Measurements from ENCODE around the gene ZNF639.
"Not testable (repeated sequence)": the region's sequence is repeated elsewhere in the genome, so short reads cannot be mapped to it uniquely, and the experiment has no call there.

The ZNF639 gene, protein sequence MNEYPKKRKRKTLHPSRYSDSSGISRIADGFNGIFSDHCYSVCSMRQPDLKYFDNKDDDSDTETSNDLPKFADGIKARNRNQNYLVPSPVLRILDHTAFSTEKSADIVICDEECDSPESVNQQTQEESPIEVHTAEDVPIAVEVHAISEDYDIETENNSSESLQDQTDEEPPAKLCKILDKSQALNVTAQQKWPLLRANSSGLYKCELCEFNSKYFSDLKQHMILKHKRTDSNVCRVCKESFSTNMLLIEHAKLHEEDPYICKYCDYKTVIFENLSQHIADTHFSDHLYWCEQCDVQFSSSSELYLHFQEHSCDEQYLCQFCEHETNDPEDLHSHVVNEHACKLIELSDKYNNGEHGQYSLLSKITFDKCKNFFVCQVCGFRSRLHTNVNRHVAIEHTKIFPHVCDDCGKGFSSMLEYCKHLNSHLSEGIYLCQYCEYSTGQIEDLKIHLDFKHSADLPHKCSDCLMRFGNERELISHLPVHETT

DNA sequence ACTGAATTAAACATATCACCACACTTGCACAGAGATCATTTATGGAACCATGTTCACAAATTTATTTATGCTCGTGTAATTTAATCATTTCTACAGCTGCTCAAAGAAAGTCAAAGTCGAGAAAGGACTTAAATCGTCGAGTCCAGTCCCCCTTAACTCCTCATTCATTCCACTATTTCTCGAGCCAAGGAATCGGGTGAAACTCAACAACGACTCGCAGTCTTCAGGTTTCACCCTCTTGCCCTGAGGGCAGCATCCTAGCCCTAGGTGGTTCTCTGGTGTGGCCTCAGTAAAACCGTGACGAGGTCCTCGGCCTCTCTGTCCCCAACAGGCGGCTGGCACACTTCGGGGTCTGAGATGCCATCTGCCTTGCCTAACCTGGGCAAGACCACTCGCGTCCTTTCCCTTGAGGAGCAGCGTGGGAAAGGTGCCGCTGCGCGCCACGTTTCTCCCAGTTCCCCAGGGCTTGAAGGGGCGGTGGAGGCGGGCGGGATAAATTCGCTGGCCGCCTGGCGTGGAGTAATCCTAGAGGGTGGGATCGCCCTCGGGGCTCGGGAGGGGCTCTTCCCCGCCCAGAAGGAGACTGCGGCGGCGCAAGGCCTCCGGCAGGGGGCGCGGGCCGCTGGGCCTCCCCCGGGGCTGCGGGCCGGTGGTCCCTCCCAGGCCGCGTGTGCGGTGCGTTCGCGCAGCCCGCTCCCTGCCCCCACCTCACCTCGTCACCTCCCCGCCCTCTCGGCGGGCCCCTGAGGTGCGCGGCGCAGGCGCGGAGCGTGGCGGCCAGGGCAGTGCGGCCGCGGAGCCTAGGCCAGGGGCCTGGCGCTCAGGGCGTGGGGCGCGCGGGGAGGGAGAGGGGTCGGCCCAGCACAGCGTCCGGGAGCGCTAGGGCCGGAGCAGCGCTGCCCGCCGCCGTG is at the start of gene ZNF639:
Gene ZNF639 (plus strand): TSS at position 746 of the 911 bp plus-strand sequence. CDS start 5,263 bp downstream, outside the sequence.
- peak; percentile 50 for DNase-seq (ENCODE audit: low read depth)

DNA sequence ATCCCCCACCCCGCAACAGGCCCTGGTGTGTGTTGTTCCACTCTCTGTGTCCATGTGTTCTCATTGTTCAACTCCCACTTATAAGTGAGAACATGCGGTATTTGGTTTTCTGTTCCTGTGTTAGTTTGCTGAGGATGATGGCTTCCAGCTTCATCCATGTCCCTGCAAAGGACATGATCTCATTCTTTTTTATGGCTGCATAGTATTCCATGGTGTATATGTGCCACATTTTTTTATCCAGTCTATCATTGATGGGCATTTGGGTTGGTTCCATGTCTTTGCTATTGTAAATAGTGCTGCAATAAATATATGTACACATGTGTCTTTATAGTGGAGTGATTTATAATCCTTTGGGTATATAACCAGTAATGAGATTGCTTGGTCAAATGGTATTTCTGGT is 48.4 kb upstream of the ZNF639 start:
- DNase-seq (ENCODE audit: low read depth), result not testable (repeated sequence)

DNA sequence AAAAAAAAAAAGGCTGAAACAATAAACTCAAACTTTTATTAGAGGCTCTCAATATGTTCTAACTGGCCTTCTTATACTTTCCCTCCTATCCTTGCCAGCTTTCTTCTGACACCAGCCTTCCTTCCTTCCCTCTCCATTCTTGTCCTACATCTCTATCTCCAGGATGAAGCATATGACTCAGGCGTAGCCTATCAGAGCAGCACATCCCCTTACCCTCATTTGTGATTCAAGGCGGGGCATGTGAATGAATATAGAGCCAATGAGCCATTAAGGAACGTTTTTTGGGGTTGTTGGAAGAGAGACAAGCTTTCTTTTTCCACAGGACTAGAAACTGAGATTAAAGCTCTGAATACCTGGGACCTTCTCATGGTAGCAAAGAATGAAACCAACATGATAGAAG is 46.8 kb upstream of the ZNF639 start:
- DNase-seq (ENCODE audit: low read depth), result no peak

DNA sequence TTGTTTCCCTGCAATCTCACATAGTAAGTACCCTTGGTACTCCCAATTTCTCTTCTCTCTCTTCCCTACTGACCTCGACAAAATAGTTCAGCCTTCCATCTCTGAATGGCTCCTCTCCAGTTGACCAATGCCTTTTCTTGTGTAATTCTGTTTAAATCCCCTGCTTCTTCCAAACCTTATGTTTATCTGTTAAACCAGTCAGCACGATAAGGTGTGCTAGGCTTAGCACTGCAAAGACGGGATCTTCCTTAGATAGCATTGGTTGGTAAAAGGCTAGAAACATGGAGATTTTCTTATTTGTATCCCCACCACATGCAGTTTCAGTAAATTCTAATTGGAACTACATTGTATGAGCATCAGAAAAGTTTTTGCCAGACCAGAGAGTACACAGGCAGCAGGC is 46.1 kb upstream of the ZNF639 start:
- no peak for DNase-seq (ENCODE audit: low read depth)

DNA sequence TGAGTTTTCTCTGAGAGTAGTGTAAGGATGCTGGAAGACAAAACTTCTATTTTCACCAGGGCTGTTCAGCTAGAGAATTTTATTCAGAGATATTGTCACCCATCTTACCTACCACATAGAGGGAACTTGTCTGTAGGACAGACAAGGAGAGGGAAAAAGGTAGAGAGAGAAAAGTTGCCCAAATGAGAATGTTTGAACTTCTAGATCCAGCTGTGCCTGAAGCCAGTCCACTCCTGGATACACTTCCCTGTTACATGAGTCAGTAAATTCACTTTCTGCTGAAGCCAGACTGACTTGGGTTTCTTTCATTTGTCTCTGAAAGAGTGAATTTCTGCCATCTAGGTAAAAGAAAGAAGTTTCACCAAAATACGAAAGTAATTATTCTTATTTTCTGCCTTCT is 44.7 kb upstream of the ZNF639 start:
- DNase-seq (ENCODE audit: low read depth), result no peak

DNA sequence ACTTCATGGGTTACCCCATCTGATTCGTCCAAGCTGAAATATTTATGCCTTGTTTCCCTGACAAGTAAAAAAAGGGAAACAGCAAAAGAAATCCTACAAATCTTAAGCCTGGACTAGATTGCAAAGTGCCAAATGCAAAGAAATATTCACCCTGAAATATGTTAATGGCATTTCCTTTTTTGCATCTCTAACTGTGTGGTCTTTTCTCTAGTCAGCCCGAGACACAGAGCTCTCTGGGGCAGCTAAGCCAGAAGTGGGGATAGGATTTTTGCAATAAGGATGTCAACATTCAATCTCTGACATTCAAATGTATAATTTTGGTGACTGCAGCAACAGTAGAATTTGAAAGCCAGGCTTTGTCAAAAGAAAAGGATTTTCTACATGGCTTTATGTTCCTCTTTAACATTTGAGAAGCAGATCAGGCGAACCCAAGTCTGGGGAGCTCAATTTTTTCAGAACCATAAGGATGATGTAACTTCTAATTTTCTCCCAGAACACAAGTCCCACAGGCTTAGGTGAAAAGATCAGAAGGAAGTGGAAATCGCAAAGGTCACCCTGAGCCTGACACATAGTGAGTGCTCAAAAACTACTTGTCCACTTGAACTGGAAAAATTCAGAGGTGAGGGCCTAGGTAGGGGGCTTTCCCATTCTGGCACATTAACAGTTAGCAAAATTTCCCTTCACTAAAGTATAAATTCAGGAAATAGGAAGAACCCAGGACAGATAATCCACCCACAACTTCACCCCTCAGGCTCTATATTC is 43.7 kb upstream of the ZNF639 start:
- no peak for DNase-seq (ENCODE audit: low read depth)

DNA sequence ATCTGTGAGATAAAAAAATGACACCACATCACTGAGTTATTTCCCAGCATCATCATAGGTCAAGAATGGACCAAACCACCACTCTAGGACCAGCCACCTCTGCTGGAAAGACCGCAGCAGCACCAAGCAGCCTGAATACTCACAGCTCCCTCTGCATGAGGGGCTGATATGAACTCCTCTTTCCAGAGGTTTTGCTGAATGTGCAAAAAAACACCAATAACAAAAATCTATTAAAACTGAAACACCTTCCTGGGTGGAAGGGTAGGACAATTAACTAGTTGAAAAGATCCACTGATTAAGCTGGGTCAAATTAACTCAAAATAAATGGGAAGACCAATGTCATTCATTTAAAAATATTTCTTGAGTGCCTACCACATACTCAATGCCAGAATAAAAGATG is 43.0 kb upstream of the ZNF639 start:
- DNase-seq (ENCODE audit: low read depth), result no peak

DNA sequence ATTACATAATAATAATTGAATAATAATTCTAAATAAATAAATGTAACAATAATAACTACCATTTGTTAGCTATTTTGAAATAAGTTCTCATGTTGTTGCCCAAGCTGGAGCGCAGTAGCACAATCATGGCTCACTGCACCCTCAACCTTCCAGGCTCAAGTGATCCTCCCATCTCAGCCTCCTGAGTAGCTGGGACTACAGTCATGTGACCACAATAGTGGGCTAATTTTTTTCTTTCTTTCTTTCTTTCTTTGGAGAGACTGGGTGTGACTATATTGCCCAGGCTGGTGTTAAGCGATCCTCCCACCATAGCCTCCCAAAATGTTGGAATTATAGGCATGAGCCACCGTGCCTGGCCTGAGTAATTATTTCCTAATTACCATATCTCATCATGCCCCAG is 41.0 kb upstream of the ZNF639 start:
- DNase-seq (ENCODE audit: low read depth), result no peak

DNA sequence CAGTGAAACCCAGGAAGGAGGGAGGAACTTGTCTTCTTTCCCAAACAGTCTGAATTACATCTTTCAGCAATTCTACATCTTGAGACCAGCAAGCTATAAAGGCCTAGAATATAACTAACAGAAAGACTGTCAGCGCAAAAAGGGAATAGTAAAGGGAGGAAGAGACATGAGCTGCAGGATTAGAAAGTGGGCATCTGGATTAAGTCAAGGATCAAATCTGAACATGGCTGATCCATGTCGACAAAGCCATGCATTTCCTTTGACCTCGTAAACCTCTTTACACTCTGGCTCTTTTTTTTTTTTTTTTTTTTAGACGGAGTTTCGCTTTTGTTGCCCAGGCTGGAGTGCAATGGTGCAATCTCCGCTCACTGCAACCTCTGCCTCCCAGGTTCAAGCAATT is 36.5 kb upstream of the ZNF639 start:
- no peak for DNase-seq (ENCODE audit: low read depth)

DNA sequence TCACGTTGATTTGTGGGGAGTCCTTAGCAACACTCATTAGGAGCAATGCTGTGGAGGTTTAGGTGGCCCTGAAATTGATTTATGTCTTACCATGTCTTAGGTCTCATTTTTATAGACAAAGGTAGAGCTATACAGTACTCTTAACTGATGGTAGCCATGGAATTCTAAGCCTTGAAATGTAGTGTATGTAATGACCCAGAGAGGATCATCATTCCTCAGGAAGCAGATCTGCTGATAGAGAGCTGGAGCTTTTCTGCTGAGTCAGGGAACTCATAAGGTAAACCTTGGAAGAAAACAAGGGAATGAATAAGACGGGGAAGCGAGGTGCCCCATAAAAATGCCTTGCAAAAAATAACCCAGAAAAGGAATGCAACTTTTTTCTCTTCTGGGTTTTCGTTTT is 34.0 kb upstream of the ZNF639 start:
- DNase-seq (ENCODE audit: low read depth), result no peak

DNA sequence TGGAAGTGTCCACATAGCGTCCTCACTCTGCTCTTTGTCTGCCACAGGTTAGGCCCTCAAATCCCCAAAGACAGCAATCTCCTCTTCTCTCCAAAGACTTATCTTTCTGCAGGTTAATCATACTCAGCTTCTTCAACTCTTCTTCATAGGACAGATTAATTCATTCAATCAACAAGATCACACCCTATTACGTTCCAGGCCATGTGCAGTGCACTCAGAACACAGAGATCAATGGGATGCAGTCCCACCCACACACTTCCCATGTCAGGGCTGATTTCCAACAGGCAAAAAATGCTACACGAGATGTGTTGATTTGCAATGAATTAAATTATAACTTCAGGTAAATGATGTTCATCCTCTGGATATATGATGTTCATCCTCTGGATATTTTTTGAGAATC is 33.5 kb upstream of the ZNF639 start:
- DNase-seq (ENCODE audit: low read depth), result no peak

DNA sequence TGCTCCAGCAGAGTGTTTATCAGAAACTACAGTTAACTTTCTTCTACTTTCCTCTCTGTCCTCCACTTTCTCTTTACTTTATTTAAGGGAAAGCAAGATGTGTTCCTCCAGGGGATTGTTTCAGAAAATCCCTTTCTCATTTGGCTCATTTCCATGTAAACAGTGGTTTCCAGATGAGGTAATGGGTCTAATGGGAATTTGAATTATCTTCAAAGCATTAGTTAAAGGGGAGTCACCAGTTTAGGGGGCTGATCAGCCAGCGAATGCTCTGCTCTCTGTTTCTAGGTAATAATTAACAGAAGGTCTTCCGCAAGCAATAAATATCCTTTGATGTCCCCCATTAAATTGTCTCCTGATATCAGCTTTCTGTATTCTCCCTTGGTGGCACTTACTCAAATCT is 30.4 kb upstream of the ZNF639 start:
- no peak for DNase-seq (ENCODE audit: low read depth)

DNA sequence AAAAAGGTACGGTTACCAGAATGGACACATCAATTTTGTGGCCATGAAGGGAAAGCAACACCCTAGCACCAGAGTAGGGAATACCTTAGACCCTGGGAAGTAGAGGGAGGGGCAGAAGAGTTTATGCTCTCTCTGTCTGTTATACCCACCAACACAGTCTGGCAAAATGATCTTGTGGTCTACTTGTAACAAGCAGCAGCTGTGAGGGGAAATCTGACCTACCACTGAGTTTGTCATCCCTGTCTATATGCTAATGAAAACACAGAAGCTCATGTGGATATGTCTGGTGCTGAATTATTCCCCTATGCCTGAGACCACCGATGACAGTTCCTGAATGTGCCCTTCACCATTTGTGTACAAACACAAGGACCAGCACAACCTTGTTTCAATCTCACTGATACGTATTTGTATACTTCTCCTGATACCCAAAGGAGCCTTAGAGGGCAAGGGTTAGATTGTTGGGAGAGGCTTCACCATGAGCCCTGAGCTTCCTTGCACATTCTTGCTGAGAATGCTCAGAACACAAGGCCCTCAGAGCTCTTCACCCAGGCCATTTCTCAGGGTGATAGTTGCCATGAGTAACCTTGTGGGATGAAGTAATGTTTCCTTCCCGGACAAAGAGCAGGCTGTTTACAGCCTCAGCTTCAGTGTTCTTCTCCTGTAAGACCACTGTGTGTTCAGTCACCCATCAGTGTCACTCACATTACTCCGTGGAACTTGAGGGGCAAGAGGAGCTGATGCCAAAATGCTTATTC is 24.7 kb upstream of the ZNF639 start:
- no peak for DNase-seq (ENCODE audit: low read depth)

DNA sequence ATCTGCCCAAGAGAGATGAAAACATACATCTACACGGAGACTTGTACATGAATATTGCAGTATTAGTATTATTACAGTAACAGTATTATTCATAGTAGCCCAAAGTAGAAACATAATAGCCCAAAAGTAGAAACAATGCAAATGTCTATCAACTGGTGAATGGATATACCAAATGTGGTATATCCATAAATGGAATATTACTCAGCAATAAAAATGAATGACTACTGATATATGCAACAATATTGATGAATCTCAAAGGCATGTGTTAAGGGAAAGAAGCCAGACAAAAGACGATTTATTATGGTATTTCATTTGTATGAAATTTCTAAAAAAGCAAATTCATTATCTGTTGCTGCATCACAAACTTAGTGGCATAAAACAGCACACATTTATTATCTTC is 23.5 kb upstream of the ZNF639 start:
- DNase-seq (ENCODE audit: low read depth), result no peak

DNA sequence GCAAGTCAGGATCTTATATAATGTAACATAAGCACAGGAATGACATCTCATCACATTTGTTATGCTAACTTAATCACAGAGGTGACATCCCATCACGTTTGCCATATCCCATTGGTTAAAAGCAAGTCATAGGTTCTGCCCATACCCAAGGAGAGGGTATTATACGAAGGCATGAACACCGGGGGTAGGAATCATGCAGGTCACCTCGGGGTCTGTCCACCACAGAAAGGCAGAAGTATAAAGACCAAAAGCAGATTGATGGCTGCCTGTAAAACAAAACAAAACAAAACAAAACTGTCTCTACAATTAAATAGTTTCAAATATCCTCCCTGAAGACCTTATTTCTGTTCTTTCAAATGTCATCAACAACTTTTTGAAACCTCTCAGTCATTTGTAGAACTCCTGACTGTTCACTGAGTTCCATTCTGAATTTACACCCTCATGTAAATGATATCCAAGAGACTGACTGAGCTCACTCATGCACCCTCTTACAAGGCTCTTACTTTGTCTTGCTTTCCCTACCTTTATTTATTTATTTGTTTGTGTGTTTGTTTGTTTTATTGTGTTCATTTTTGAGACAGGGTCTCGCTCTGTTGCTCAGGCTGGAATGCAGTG is 22.7 kb upstream of the ZNF639 start:
- DNase-seq (ENCODE audit: low read depth), result no peak

DNA sequence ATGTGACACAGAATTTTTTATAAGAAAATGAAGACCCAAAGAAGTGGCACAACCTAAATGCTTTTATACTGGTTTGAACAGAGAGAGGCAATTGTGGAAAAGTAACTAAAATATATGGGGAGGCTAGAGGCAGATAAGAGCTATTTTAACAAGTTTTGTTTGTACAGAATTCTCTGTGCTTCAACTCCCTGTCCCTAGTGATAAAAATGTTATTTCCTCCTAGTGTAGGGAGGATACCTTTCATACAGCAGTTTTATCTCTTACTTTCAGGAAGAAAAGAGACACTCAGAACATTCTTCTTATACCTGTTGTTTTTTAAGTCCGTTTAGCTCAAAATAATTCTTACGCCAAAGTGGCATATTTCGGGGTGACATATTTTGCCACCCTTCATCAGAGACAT is 21.2 kb upstream of the ZNF639 start:
- no peak for DNase-seq (ENCODE audit: low read depth)

DNA sequence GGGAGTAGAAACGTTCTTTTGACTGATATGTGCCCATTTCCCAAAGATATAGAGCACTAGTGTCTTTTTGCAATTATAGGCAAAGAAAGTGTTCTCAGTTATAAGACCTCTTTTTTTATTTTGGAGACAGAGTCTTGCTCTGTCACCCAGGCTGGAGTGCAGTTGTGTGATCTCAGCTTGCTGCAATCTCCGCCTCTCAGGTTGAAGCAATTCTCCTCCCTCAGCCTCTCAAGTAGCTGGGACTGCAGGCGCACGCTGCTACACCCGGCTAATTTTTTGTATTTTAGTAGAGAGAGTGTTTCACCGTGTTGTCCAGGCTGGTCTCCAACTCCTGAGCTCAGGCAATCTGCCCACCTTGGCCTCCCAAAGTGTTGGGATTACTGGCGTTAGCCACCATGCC is 20.7 kb upstream of the ZNF639 start:
- no peak for DNase-seq (ENCODE audit: low read depth)

DNA sequence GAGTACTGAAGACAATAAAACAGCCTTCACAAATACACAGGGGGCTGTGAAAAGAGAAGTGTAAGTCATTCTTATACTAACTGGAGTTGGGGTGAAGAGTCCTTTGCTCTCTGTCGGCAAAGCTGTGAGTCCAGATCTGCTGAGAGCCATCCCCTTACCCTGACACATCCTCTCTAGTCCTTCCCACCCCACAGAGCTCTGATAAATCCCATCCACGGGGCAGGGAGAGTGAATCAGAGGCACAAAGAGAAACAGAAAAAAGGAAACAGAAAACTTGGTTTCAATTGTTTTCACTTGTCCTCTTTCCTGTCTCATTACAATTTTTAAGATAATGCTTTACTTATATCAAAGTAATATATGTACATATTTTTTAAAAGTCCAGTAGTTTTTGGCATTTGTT is 18.2 kb upstream of the ZNF639 start:
- no peak for DNase-seq (ENCODE audit: low read depth)

DNA sequence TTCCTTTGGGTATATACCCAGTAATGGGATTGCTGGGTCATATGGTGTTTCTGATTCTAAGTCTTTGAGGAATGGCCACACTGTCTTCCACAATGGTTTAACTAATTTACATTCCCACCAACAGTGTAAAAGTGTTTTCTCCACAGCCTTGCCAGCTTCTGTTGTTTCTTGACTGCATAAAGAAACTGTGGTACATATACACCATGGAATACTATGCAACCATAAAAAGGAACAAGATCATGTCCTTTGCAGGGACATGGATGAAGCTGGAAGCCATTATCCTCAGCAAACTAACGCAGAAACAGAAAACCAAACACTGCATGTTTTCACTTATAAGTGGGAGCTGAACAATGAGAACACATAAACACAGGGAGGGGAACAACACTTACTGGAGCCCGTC is 15.5 kb upstream of the ZNF639 start:
- not testable (repeated sequence) for DNase-seq (ENCODE audit: low read depth)

DNA sequence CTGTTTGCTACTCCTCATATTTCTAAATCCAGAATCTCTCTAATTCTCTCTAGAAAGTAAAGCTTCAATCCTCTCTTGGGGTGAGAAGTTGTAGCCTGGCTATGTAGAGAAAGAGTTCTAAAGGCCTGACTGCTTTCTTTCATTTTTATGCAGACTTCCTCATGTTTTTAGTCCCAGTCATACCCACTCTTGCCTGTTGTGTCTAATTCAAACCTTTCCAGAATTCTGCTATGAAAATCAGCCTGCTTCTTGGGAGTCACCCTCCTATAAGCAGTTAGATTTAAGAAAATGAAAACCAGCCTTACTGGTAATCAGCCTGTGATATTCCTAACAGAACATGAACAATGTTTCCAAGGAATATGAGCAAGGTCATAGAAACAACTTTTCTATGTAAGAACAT is 14.8 kb upstream of the ZNF639 start:
- no peak for DNase-seq (ENCODE audit: low read depth)

Measured in HS-5 (cell line).